ENCODE data around the gene SLC35E1. TPM values are rescaled to one million over a fixed set of nuclear protein-coding genes. Genes with fewer than 3 reads are reported as not detected.
A peak's percentile ranks its signal among the peaks of the same experiment; 100 is the strongest.

The SLC35E1 gene
- total and polyA plus RNA-seq, 2 of the 13 experiments (the other 11 are each of a cell fraction or from before 2014, with no cell fraction given) = 21.2 to 46.5 TPM

- no peak for DNase-seq (ENCODE audit: low spot score)
- Histone ChIP-seq H3K27ac (ENCODE audit: extremely low read length, insufficient read depth, low read length) (no peak overlapping the region), H3K36me3 (replicated peaks in 1 of 2; ENCODE audit: control insufficient read depth in 1 of 2, insufficient read depth in 2 of 2, low read length in 2 of 2) (peaks cover 49 to 93% of the 10 kb centered on the region in 2 experiments; a peak in 4 of 5 replicates), H3K79me2 (ENCODE audit: insufficient read depth, low read length) (no peaks in the 10 kb centered on the region), H3K4me1 (ENCODE audit: insufficient read depth, low read length) (no peaks in the 10 kb centered on the region), H3K4me2 (ENCODE audit: low read depth, low read length) (no peak overlapping the region), H4K20me1 (ENCODE audit: insufficient read depth, low read length) (no peaks in the 10 kb centered on the region), H2AFZ (ENCODE audit: low read length) (no peak overlapping the region), H3K9ac (ENCODE audit: insufficient read depth, low read depth, low read length) (no peak overlapping the region), H3K4me3 (replicated peaks in 1 of 3; ENCODE audit: insufficient read depth in 1 of 3, low read depth in 2 of 3, low read length in 3 of 3) (no peak overlapping the region), H3K9me3 (ENCODE audit: low read length) (no peaks in the 10 kb centered on the region), H3K27me3 (ENCODE audit: control insufficient read depth in 1 of 2, insufficient read depth in 2 of 2, low read length in 2 of 2) (no peaks in the 10 kb centered on the region)
- POLR2A ChIA-PET = interaction anchor here (1.0 kb wide), 1 partner anchor 32 kb away, joined by 3 read pairs; the partner anchor contains the start of genes C19orf44 and CALR3
- CTCF ChIA-PET (ENCODE audit: low intra/inter-chr PET ratio, low total read pairs) = no interaction called here
- in situ Hi-C loops (cut with HindIII; ENCODE audit: extremely low pct_ligation_motif_present, low pct_unique_long_range_greater_than_20kb) = no loop called here
- intact Hi-C loops (cut with micrococcal nuclease; ENCODE audit: unreplicated experiment) = no loop called here
- ATAC-seq = peak; percentile 25; the same call in 2 of the 3 replicates
- TF ChIP-seq STAG1 (CRISPR knock-in tag; IDR thresholded peaks at IDR 0.05) (peak; percentile 53), SMC3 (IDR thresholded peaks at IDR 0.05; ENCODE audit: low read length) (0 out of 2 replicates have a peak, but pooled peaks have one; percentile 7), CTCF (CRISPR knock-in tag; IDR thresholded peaks at IDR 0.05) (peak; percentile 59), WIZ (CRISPR knock-in tag; IDR thresholded peaks at IDR 0.05) (no peak), ZBTB33 (CRISPR knock-in tag; IDR thresholded peaks at IDR 0.05) (peak; percentile 16; the same call in 1 of the 2 replicates)
- FAIRE-seq = no peak
- WGBS (ENCODE audit: low lambda C conversion rate) = 100% methylated on average over 4 of the region's 12 CpGs
- BruUV-seq (replicated peaks) = no TSS peak
These were observed 44.2 kb downstream of the SLC35E1 start for GRCh38 chr19:16527971-16528521.

Measured in HepG2 (cell line).